HepG2 (cell line): ENCODE results near the gene ARHGAP19. TPM values are rescaled to one million over a fixed set of nuclear protein-coding genes. Genes with fewer than 3 reads are reported as not detected.

Experiments
- GFI1 ChIP-seq: sonication (generic); formaldehyde crosslinking; IDR thresholded peaks from 2 replicates; pipeline ENCODE4 v1.5.0; 2020; ENCODE audit warnings: missing genetic modification reagents, mild to moderate bottlenecking, borderline replicate concordance
- MATR3 ChIP-seq: sonication (generic); formaldehyde crosslinking; IDR thresholded peaks from 2 replicates; pipeline ENCODE4 v1.4.0; 2020; ENCODE audit warnings: missing genetic modification reagents
- MXD4 ChIP-seq: IDR thresholded peaks from 2 replicates; pipeline ENCODE4 v1.6.1; 2016; ENCODE audit warnings: mild to moderate bottlenecking, missing biosample characterization, missing genetic modification reagents
- NRL ChIP-seq: sonication (generic); formaldehyde crosslinking; IDR thresholded peaks from 2 replicates; pipeline ENCODE4 v1.5.0; 2020; ENCODE audit warnings: missing genetic modification reagents, mild to moderate bottlenecking, moderate library complexity, borderline replicate concordance
- PHF8 ChIP-seq: sonication (generic); formaldehyde crosslinking; IDR thresholded peaks from 2 replicates; pipeline ENCODE4 v1.5.0; 2020; ENCODE audit warnings: missing genetic modification reagents
- PRPF4 ChIP-seq: fragments of 200-400 bp; formaldehyde crosslinking; IDR thresholded peaks from 2 replicates; pipeline ENCODE4 v1.6.1; 2016; ENCODE audit warnings: low read length, low read depth; ENCODE audit not compliant: poor library complexity, severe bottlenecking
- SMC3 ChIP-seq: IDR thresholded peaks from 2 replicates; pipeline ENCODE4 v1.6.1; 2011; ENCODE audit warnings: low read length, improper control_type of control experiment
- SOX6 ChIP-seq, 2 experiments: fragments of 450-650 bp in 1 of 2; sonication (generic) in 1 of 2; formaldehyde crosslinking in 1 of 2; IDR thresholded peaks; 2 replicates each; pipeline versions ENCODE4 v1.4.0 to v1.6.1; 2017 to 2020; ENCODE audit warnings: antibody characterized with exemption in 1 of 2, mild to moderate bottlenecking in 1 of 2, missing genetic modification reagents in 1 of 2
- ZBTB20 ChIP-seq: sonication (generic); formaldehyde crosslinking; IDR thresholded peaks from 2 replicates; pipeline ENCODE4 v1.8.1; 2023; ENCODE audit warnings: missing genetic modification reagents, low read depth, mild to moderate bottlenecking, borderline replicate concordance
- ZFP62 ChIP-seq: sonication (generic); formaldehyde crosslinking; IDR thresholded peaks from 2 replicates; pipeline ENCODE4 v1.4.0; 2020; ENCODE audit warnings: missing genetic modification reagents
- ZNF292 ChIP-seq: sonication (generic); formaldehyde crosslinking; IDR thresholded peaks from 2 replicates; pipeline ENCODE4 v1.8.1; 2022; ENCODE audit warnings: mild to moderate bottlenecking, low read depth, missing genetic modification reagents, borderline replicate concordance
- ZNF337 ChIP-seq: sonication (generic); formaldehyde crosslinking; IDR thresholded peaks from 2 replicates; pipeline ENCODE4 v1.5.1; 2020; ENCODE audit warnings: missing genetic modification reagents, low read depth, mild to moderate bottlenecking, borderline replicate concordance
- ZNF432 ChIP-seq: sonication (generic); formaldehyde crosslinking; IDR thresholded peaks from 2 replicates; pipeline ENCODE4 v1.5.0; 2020; ENCODE audit warnings: missing genetic modification reagents, mild to moderate bottlenecking, borderline replicate concordance
- ZNF652 ChIP-seq: IDR thresholded peaks from 2 replicates; pipeline ENCODE4 v1.6.1; 2016; ENCODE audit warnings: low read depth, borderline replicate concordance
- polyA plus RNA-seq, 8 experiments: library from polyadenylated mRNA; depleted of rRNA in 3 of 8; stranded (reverse) in 7 of 8; unstranded in 1 of 8; fragments of >200 nt; fragmentation: Illumina TruSeq in 4 of 8; extraction: Trizol in 4 of 8; gene quantifications; 2 replicates each; pipeline versions ENCODE4 v1.2.1 to v1.2.3, GENCODE V29; 2011 to 2016; ENCODE audit warnings: low read depth in 4 of 8, missing spikeins in 1 of 8, mixed read lengths in 1 of 8; ENCODE audit not compliant: insufficient read depth in 1 of 8
- total RNA-seq, 5 experiments: library from RNA; depleted of rRNA; stranded (reverse); fragments of >200 nt; fragmentation: Illumina TruSeq; extraction: Trizol; gene quantifications; 2 replicates each; pipeline ENCODE4 v1.2.3, GENCODE V29; 2016; ENCODE audit warnings: low read depth in 1 of 5
- TF ChIP-seq, protein P1 (sequence below): sonication (generic); formaldehyde crosslinking; IDR thresholded peaks from 2 replicates; pipeline ENCODE4 v1.9.0; 2022; ENCODE audit warnings: low read depth, missing genetic modification reagents
- TF ChIP-seq, protein P2 (sequence below): sonication (generic); formaldehyde crosslinking; IDR thresholded peaks from 2 replicates; pipeline ENCODE4 v1.8.1; 2023; ENCODE audit warnings: mild to moderate bottlenecking, missing genetic modification reagents
- TF ChIP-seq, protein P3 (sequence below): IDR thresholded peaks from 2 replicates; pipeline ENCODE4 v1.6.1; 2016; ENCODE audit warnings: control low read depth
- TF ChIP-seq, protein P4 (sequence below): sonication (generic); formaldehyde crosslinking; IDR thresholded peaks from 2 replicates; pipeline ENCODE4 v1.5.1; 2020; ENCODE audit warnings: mild to moderate bottlenecking, missing genetic modification reagents
- TF ChIP-seq, protein P5 (sequence below): conservative IDR thresholded peaks from 2 replicates; pipeline ENCODE4 v1.6.1; 2018; ENCODE audit warnings: missing genetic modification reagents

The ARHGAP19 gene
- total and polyA plus RNA-seq, 2 of the 13 experiments (the other 11 are each of a cell fraction or from before 2014, with no cell fraction given): 7.6 to 10.0 TPM

DNA sequence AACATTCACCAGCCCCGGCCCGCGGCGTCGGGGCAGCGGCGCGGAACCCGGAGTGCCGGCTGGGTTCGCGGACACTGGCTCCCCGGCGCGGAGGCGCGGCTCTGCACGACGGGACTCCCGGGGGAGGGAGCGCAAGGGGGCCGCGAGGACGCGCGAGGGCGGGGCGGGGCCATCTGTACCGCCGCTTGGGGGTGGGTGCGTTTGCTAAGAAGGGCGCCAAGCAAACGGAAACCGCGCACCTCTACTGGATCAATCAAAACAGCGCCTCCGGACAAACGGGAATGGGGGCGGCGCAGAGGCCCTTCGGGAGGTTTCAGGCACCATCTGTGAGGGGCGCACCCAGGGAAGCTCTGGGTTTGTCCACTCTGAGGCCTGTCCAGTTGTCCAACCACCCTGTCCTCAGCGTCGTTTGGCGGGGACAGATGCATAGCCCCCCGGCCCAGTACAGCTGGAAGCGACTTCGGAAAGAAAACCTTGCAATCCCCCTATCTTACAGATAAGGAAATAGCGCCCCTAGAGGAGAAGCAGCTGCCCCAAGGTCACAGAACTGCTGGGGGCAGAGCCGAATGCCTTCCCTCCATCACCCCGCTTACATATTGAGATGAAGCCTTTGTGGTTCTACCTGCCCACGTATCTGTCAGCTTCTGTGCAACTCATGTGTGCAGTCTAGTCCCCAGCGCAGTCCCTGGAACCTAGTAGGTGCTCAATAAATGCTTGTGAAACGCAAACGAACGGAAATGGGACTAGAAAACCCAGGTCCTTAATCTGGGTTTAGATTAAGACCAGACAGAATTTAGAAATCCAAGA is 96.0 kb downstream of the ARHGAP19 start (continued):
- TF ChIP-seq, protein P1, sequence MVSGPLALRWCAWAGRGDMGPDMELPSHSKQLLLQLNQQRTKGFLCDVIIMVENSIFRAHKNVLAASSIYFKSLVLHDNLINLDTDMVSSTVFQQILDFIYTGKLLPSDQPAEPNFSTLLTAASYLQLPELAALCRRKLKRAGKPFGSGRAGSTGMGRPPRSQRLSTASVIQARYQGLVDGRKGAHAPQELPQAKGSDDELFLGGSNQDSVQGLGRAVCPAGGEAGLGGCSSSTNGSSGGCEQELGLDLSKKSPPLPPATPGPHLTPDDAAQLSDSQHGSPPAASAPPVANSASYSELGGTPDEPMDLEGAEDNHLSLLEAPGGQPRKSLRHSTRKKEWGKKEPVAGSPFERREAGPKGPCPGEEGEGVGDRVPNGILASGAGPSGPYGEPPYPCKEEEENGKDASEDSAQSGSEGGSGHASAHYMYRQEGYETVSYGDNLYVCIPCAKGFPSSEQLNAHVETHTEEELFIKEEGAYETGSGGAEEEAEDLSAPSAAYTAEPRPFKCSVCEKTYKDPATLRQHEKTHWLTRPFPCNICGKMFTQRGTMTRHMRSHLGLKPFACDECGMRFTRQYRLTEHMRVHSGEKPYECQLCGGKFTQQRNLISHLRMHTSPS (CRISPR knock-in tag): no peak
- TF ChIP-seq NRL (CRISPR knock-in tag): no peak
- TF ChIP-seq ZNF652 (CRISPR knock-in tag): no peak
- no peak for TF ChIP-seq ZNF337 (CRISPR knock-in tag)
- TF ChIP-seq SOX6 (IDR thresholded peaks at IDR 0.05): no peak
- peak; percentile 10; the same call in 1 of the 2 replicates for TF ChIP-seq SOX6 (CRISPR knock-in tag; IDR thresholded peaks at IDR 0.05)
- TF ChIP-seq ZNF292 (CRISPR knock-in tag): no peak
- TF ChIP-seq, protein P2, sequence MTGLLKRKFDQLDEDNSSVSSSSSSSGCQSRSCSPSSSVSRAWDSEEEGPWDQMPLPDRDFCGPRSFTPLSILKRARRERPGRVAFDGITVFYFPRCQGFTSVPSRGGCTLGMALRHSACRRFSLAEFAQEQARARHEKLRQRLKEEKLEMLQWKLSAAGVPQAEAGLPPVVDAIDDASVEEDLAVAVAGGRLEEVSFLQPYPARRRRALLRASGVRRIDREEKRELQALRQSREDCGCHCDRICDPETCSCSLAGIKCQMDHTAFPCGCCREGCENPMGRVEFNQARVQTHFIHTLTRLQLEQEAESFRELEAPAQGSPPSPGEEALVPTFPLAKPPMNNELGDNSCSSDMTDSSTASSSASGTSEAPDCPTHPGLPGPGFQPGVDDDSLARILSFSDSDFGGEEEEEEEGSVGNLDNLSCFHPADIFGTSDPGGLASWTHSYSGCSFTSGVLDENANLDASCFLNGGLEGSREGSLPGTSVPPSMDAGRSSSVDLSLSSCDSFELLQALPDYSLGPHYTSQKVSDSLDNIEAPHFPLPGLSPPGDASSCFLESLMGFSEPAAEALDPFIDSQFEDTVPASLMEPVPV: 0 out of 2 replicates have a peak, but pooled peaks have one; percentile 52
- no peak for TF ChIP-seq ZFP62 (CRISPR knock-in tag)
- no peak for TF ChIP-seq MXD4 (CRISPR knock-in tag)
- no peak for TF ChIP-seq PHF8 (CRISPR knock-in tag)
- no peak for TF ChIP-seq ZBTB20 (CRISPR knock-in tag)
- peak; percentile 14; the same call in 1 of the 2 replicates for TF ChIP-seq SMC3
- TF ChIP-seq MATR3 (CRISPR knock-in tag): no peak
- TF ChIP-seq GFI1 (CRISPR knock-in tag): 0 out of 2 replicates have a peak, but pooled peaks have one; percentile 12
- TF ChIP-seq, protein P3, sequence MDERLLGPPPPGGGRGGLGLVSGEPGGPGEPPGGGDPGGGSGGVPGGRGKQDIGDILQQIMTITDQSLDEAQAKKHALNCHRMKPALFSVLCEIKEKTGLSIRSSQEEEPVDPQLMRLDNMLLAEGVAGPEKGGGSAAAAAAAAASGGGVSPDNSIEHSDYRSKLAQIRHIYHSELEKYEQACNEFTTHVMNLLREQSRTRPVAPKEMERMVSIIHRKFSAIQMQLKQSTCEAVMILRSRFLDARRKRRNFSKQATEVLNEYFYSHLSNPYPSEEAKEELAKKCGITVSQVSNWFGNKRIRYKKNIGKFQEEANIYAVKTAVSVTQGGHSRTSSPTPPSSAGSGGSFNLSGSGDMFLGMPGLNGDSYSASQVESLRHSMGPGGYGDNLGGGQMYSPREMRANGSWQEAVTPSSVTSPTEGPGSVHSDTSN (CRISPR knock-in tag): no peak
- TF ChIP-seq, protein P4, sequence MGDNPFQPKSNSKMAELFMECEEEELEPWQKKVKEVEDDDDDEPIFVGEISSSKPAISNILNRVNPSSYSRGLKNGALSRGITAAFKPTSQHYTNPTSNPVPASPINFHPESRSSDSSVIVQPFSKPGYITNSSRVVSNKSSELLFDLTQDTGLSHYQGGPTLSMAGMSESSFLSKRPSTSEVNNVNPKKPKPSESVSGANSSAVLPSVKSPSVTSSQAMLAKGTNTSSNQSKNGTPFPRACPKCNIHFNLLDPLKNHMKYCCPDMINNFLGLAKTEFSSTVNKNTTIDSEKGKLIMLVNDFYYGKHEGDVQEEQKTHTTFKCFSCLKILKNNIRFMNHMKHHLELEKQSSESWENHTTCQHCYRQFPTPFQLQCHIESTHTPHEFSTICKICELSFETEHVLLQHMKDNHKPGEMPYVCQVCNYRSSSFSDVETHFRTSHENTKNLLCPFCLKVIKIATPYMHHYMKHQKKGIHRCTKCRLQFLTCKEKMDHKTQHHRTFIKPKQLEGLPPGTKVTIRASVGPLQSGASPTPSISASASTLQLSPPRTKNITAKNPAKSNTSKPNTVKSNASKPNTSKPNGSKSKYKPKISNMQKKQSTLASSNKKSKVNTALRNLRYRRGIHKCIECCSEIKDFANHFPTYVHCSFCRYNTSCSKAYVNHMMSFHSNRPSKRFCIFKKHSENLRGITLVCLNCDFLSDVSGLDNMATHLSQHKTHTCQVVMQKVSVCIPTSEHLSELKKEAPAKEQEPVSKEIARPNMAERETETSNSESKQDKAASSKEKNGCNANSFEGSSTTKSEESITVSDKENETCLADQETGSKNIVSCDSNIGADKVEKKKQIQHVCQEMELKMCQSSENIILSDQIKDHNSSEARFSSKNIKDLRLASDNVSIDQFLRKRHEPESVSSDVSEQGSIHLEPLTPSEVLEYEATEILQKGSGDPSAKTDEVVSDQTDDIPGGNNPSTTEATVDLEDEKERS (CRISPR knock-in tag): no peak
- TF ChIP-seq ZNF432: no peak
- TF ChIP-seq, protein P5, sequence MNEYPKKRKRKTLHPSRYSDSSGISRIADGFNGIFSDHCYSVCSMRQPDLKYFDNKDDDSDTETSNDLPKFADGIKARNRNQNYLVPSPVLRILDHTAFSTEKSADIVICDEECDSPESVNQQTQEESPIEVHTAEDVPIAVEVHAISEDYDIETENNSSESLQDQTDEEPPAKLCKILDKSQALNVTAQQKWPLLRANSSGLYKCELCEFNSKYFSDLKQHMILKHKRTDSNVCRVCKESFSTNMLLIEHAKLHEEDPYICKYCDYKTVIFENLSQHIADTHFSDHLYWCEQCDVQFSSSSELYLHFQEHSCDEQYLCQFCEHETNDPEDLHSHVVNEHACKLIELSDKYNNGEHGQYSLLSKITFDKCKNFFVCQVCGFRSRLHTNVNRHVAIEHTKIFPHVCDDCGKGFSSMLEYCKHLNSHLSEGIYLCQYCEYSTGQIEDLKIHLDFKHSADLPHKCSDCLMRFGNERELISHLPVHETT (CRISPR knock-in tag): no peak
- TF ChIP-seq PRPF4: no peak
